SK-N-SH treated with all-trans-retinoic acid at 6 μM for 48 hours (cell line): Measurements from ENCODE around the gene ENTHD1.
"Not testable (repeated sequence)": the region's sequence is repeated elsewhere in the genome, so short reads cannot be mapped to it uniquely, and the experiment has no call there.

ENCODE experiments used
- ATAC-seq: fragments of 200-7000 bp; cut with Tn5 transposase; 3 replicates; pipeline ENCODE4 v1.9.1; 2020; ENCODE audit warnings: mild to moderate bottlenecking, moderate library complexity
- ARNTL ChIP-seq: fragments of 450-650 bp; formaldehyde crosslinking; IDR thresholded peaks from 2 replicates; pipeline ENCODE4 v1.5.0; 2020; ENCODE audit warnings: low read depth, mild to moderate bottlenecking, moderate library complexity, borderline replicate concordance
- BACH2 ChIP-seq: fragments of 250-450 bp; sonication (Bioruptor Pico); IDR thresholded peaks from 2 replicates; pipeline ENCODE4 v1.9.0; 2021; ENCODE audit warnings: mild to moderate bottlenecking, borderline replicate concordance
- ESRRG ChIP-seq: fragments of 250-450 bp; sonication (Bioruptor Pico); IDR thresholded peaks from 2 replicates; pipeline ENCODE4 v1.6.1; 2021; ENCODE audit warnings: mild to moderate bottlenecking
- GLIS3 ChIP-seq: fragments of 250-450 bp; sonication (Bioruptor Pico); IDR thresholded peaks from 2 replicates; pipeline ENCODE4 v1.5.0; 2020; ENCODE audit warnings: mild to moderate bottlenecking, moderate library complexity
- ISL1 ChIP-seq: fragments of 250-450 bp; sonication (Bioruptor Pico); IDR thresholded peaks from 2 replicates; pipeline ENCODE4 v2.1.2; 2022; ENCODE audit warnings: mild to moderate bottlenecking, moderate library complexity
- PPARA ChIP-seq: fragments of 250-450 bp; sonication (Bioruptor Pico); IDR thresholded peaks from 2 replicates; pipeline ENCODE4 v1.5.0; 2020; ENCODE audit warnings: mild to moderate bottlenecking, borderline replicate concordance
- RARB ChIP-seq: fragments of 250-450 bp; sonication (Bioruptor Pico); IDR thresholded peaks from 2 replicates; pipeline ENCODE4 v1.8.0; 2021; ENCODE audit warnings: mild to moderate bottlenecking, moderate library complexity
- TCF4 ChIP-seq: fragments of 250-450 bp; sonication (Bioruptor Pico); IDR thresholded peaks from 2 replicates; pipeline ENCODE4 v1.8.0; 2021; ENCODE audit warnings: mild to moderate bottlenecking, moderate library complexity, borderline replicate concordance
- ZC3H10 ChIP-seq: fragments of 250-450 bp; sonication (Bioruptor Pico); IDR thresholded peaks from 2 replicates; pipeline ENCODE4 v1.5.1; 2021; ENCODE audit warnings: mild to moderate bottlenecking, moderate library complexity
- ZFP3 ChIP-seq: fragments of 250-450 bp; sonication (Bioruptor Pico); IDR thresholded peaks from 2 replicates; pipeline ENCODE4 v1.5.0; 2020; ENCODE audit warnings: mild to moderate bottlenecking, moderate library complexity
- ZFP30 ChIP-seq: fragments of 450-650 bp; formaldehyde crosslinking; IDR thresholded peaks from 2 replicates; pipeline ENCODE4 v1.5.0; 2022; ENCODE audit warnings: mild to moderate bottlenecking, moderate library complexity
- ZNF565 ChIP-seq: fragments of 450-650 bp; formaldehyde crosslinking; conservative IDR thresholded peaks from 2 replicates; pipeline ENCODE4 v1.5.0; 2020; ENCODE audit warnings: low read depth, mild to moderate bottlenecking, moderate library complexity
- ZNF70 ChIP-seq: fragments of 450-650 bp; formaldehyde crosslinking; IDR thresholded peaks from 2 replicates; pipeline ENCODE4 v1.5.0; 2020; ENCODE audit warnings: mild to moderate bottlenecking, moderate library complexity
- ZNF8 ChIP-seq: fragments of 450-650 bp; formaldehyde crosslinking; IDR thresholded peaks from 2 replicates; pipeline ENCODE4 v1.5.0; 2020; ENCODE audit warnings: mild to moderate bottlenecking, moderate library complexity
- TF ChIP-seq, protein P1 (sequence below): fragments of 250-450 bp; sonication (Bioruptor Pico); IDR thresholded peaks from 2 replicates; pipeline ENCODE4 v1.5.1; 2020; ENCODE audit warnings: low read depth, mild to moderate bottlenecking, moderate library complexity
- TF ChIP-seq, protein P2 (sequence below): fragments of 250-450 bp; sonication (Bioruptor Pico); IDR thresholded peaks from 2 replicates; pipeline ENCODE4 v1.8.0; 2021; ENCODE audit warnings: low read depth, mild to moderate bottlenecking, moderate library complexity, borderline replicate concordance
- TF ChIP-seq, protein P3 (sequence below): fragments of 250-450 bp; sonication (Bioruptor Pico); IDR thresholded peaks from 2 replicates; pipeline ENCODE4 v1.8.0; 2020; ENCODE audit warnings: mild to moderate bottlenecking, moderate library complexity, borderline replicate concordance
- TF ChIP-seq, protein P4 (sequence below): fragments of 250-450 bp; sonication (Bioruptor Pico); IDR thresholded peaks from 2 replicates; pipeline ENCODE4 v1.5.1; 2021; ENCODE audit warnings: mild to moderate bottlenecking, moderate library complexity
- TF ChIP-seq, protein P5 (sequence below): fragments of 250-450 bp; sonication (Bioruptor Pico); IDR thresholded peaks from 2 replicates; pipeline ENCODE4 v1.5.0; 2020; ENCODE audit warnings: mild to moderate bottlenecking, moderate library complexity

The ENTHD1 gene

DNA sequence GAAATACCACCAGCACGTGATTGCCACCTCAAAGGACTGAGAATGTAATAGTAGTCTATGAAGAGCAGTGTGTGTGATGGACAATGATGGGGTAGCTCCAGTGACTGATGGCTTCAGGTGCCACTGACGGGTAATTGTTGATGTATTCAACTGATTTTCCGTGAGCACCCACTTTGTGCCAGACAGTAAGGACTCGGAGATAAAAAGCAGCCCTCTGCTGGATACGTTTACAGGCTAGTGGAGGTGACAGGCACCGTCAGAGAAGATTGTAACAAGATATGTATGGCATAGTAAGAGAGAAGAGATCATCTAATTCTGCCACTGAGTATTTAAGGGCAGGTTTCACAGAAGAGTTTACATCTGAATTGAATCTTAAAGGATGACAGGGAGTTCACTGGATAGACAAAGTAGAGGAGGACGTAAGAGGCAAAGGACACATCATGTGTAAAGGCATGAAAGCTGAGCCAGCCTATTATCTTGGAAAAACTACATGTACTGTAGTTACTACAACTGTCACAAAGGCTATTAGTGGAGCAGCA is 1.1 kb upstream of the ENTHD1 start:
- ATAC-seq, result no peak
- TF ChIP-seq ZFP3 (CRISPR knock-in tag) (no peak), TCF4 (CRISPR knock-in tag) (no peak), RARB (no peak), ZNF70 (CRISPR knock-in tag) (no peak), BACH2 (no peak), ESRRG (no peak), GLIS3 (CRISPR knock-in tag) (no peak), ZNF565 (CRISPR knock-in tag) (no peak), ARNTL (CRISPR knock-in tag) (no peak), PPARA (CRISPR knock-in tag) (no peak), ZC3H10 (CRISPR knock-in tag) (no peak), ZNF8 (CRISPR knock-in tag) (no peak), ZFP30 (CRISPR knock-in tag) (no peak)
- TF ChIP-seq, protein P1, sequence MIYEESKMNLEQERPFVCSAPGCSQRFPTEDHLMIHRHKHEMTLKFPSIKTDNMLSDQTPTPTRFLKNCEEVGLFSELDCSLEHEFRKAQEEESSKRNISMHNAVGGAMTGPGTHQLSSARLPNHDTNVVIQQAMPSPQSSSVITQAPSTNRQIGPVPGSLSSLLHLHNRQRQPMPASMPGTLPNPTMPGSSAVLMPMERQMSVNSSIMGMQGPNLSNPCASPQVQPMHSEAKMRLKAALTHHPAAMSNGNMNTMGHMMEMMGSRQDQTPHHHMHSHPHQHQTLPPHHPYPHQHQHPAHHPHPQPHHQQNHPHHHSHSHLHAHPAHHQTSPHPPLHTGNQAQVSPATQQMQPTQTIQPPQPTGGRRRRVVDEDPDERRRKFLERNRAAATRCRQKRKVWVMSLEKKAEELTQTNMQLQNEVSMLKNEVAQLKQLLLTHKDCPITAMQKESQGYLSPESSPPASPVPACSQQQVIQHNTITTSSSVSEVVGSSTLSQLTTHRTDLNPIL, result no peak
- TF ChIP-seq, protein P2, sequence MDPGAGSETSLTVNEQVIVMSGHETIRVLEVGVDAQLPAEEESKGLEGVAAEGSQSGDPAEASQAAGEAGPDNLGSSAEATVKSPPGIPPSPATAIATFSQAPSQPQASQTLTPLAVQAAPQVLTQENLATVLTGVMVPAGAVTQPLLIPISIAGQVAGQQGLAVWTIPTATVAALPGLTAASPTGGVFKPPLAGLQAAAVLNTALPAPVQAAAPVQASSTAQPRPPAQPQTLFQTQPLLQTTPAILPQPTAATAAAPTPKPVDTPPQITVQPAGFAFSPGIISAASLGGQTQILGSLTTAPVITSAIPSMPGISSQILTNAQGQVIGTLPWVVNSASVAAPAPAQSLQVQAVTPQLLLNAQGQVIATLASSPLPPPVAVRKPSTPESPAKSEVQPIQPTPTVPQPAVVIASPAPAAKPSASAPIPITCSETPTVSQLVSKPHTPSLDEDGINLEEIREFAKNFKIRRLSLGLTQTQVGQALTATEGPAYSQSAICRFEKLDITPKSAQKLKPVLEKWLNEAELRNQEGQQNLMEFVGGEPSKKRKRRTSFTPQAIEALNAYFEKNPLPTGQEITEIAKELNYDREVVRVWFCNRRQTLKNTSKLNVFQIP (CRISPR knock-in tag), result no peak
- TF ChIP-seq, protein P3, sequence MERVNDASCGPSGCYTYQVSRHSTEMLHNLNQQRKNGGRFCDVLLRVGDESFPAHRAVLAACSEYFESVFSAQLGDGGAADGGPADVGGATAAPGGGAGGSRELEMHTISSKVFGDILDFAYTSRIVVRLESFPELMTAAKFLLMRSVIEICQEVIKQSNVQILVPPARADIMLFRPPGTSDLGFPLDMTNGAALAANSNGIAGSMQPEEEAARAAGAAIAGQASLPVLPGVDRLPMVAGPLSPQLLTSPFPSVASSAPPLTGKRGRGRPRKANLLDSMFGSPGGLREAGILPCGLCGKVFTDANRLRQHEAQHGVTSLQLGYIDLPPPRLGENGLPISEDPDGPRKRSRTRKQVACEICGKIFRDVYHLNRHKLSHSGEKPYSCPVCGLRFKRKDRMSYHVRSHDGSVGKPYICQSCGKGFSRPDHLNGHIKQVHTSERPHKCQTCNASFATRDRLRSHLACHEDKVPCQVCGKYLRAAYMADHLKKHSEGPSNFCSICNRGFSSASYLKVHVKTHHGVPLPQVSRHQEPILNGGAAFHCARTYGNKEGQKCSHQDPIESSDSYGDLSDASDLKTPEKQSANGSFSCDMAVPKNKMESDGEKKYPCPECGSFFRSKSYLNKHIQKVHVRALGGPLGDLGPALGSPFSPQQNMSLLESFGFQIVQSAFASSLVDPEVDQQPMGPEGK, result no peak

DNA sequence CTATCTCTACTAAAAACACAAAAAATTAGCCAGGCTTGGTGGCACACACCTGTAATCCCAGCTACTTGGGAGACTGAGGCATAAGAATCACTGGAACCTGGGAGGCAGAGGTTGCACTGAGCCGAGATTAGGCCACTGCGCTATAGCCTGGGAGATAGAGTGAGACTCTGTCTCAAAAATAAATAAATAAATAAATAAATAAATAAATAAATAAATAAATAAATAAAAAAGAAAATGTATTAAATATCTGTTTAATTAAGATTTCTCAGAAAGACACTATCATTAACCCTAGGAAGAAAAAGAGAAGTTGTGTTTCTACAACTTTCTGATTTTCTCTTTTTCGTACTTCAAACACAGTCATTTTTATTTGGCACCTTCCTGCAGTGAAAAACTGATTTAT is 3.6 kb downstream of the ENTHD1 start:
- ATAC-seq, result not testable (repeated sequence)

DNA sequence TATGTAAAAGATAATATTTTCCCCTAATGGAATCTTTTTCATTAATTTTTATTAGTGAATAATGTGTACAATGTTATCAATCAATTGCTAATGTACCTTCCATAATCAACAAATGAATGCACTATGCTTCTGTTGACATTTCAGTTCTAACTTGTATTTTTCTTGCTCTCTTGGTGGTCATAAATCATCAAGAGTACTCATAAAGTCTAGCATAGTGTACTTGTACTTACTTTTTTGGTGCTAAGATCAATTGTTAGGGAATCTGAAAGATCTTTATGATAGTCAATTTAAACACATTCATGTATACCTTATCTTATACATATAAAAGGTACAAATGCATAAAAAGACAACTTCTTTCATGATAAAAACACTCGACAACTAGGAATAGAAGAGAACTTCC is 10.5 kb downstream of the ENTHD1 start:
- no peak for ATAC-seq

More for the DNA sequence above, 10.5 kb downstream of the ENTHD1 start:
- TF ChIP-seq ZNF565 (CRISPR knock-in tag) (no peak), ISL1 (CRISPR knock-in tag) (no peak), TCF4 (CRISPR knock-in tag) (no peak), ZC3H10 (CRISPR knock-in tag) (no peak), RARB (no peak), ESRRG (no peak), ZNF70 (CRISPR knock-in tag) (no peak), ZFP30 (CRISPR knock-in tag) (no peak)
- TF ChIP-seq, protein P1, result no peak
- TF ChIP-seq, protein P4, sequence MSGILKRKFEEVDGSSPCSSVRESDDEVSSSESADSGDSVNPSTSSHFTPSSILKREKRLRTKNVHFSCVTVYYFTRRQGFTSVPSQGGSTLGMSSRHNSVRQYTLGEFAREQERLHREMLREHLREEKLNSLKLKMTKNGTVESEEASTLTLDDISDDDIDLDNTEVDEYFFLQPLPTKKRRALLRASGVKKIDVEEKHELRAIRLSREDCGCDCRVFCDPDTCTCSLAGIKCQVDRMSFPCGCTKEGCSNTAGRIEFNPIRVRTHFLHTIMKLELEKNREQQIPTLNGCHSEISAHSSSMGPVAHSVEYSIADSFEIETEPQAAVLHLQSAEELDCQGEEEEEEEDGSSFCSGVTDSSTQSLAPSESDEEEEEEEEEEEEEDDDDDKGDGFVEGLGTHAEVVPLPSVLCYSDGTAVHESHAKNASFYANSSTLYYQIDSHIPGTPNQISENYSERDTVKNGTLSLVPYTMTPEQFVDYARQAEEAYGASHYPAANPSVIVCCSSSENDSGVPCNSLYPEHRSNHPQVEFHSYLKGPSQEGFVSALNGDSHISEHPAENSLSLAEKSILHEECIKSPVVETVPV (CRISPR knock-in tag), result no peak
- TF ChIP-seq, protein P5, sequence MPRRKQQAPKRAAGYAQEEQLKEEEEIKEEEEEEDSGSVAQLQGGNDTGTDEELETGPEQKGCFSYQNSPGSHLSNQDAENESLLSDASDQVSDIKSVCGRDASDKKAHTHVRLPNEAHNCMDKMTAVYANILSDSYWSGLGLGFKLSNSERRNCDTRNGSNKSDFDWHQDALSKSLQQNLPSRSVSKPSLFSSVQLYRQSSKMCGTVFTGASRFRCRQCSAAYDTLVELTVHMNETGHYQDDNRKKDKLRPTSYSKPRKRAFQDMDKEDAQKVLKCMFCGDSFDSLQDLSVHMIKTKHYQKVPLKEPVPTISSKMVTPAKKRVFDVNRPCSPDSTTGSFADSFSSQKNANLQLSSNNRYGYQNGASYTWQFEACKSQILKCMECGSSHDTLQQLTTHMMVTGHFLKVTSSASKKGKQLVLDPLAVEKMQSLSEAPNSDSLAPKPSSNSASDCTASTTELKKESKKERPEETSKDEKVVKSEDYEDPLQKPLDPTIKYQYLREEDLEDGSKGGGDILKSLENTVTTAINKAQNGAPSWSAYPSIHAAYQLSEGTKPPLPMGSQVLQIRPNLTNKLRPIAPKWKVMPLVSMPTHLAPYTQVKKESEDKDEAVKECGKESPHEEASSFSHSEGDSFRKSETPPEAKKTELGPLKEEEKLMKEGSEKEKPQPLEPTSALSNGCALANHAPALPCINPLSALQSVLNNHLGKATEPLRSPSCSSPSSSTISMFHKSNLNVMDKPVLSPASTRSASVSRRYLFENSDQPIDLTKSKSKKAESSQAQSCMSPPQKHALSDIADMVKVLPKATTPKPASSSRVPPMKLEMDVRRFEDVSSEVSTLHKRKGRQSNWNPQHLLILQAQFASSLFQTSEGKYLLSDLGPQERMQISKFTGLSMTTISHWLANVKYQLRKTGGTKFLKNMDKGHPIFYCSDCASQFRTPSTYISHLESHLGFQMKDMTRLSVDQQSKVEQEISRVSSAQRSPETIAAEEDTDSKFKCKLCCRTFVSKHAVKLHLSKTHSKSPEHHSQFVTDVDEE (CRISPR knock-in tag), result no peak
- TF ChIP-seq, all 23 proteins: peak for 0
